SKM-1 treated with dmso at 0.1 percent for 144 hours (cell line): ENCODE results near the gene BCAS3.
"Not testable (repeated sequence)": the region's sequence is repeated elsewhere in the genome, so short reads cannot be mapped to it uniquely, and the experiment has no call there.

Source experiments
- DNase-seq: peaks from one replicate; lab custom pipeline; 2025; ENCODE audit not compliant: unreplicated experiment; lab: John Stamatoyannopoulos, UW

The BCAS3 gene

DNA sequence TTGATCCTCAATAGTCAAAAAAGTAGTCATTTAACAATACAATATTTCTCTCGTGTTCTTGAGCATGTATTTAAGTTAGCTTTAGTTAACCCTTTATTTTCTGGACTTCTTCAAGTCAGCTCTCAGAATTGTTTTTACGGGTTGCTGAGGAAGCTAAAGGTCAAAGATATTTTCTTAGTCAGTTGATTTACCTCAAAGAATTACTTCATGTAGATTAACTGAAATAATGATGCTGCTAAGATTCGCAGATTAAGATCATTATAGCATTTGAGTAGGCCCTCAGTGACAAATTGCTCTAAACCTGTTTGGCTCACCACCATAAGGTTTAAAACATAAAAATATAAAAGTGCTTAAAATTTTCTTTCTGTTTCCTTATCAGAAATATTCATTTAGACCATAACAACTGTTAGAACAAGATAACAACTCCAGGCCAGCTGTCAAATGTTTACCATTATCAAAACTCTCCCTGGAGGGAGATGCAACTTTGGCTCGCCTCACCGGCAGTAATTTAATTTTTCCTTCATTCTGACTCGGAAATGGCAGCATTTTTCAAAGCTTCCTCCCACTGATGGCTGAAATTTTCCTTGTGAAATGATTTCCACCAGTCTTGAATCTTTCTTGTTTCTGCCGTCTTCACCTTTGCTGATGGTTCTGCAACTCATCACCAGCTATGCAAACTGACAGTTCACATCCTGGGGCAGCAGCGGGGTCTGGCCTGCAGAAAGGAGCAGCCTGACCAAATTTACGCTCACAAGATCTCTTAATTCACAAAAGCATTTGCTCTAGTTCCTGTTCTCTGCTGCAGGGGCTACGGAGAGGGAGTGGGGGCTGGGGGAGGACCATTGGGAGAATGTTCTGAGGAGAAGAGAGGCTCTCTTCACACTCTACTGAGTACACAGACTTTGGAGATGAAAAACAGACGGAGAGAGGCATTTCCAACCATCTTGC is 467.2 kb downstream of the BCAS3 start:
- DNase-seq = no peak

DNA sequence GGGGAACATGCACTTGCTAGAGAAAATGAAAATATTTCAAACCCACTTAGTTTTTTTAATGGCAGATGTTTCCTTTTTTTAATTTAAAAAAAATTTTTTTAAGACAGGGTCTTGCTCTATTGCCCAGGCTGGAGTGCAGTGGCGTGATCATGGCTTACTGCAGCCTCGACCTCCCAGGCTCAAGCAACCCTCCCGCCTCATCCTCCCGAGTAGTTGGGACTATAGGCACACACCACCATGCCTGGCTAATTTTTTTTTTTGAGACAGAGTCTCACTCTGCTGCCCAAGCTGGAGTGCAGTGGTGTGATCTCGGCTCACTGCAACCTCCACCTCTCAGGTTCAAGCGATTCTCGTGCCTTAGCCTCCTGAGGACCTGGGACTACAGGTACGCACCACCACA is 469.2 kb downstream of the BCAS3 start:
- not testable (repeated sequence) for DNase-seq

DNA sequence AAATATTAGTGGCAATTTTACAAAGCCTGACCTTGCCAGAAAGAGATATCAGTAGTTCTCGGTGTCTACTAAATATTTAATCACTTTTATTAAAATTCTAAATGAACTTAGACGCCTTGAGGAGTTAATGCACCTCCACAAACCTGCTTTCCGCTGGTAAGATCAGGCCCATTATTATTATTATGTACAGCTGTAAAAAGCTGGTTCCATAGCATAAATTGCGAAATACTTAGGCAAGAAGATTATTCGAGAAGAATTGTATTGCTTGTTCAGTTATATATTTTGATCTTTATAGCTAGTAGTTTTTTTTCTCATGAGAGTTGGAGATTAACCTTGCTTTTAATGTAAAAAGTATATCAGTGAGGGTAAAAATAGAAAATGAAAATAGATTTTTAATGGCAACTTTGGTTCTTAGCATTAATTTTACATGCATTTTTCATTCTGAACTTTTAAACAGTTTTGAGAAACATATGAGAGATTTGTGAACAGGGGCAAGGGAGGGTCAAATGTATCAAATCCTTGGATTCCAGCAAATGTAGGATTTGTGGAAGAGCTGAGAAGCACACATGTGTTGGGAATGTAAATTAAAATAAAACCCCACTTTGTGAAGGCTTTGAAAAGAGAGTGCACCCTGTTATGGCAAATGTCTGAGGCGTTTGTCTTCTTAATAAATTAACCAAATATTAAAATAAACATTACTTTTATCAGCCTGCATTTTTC is 471.6 kb downstream of the BCAS3 start:
- no peak for DNase-seq

DNA sequence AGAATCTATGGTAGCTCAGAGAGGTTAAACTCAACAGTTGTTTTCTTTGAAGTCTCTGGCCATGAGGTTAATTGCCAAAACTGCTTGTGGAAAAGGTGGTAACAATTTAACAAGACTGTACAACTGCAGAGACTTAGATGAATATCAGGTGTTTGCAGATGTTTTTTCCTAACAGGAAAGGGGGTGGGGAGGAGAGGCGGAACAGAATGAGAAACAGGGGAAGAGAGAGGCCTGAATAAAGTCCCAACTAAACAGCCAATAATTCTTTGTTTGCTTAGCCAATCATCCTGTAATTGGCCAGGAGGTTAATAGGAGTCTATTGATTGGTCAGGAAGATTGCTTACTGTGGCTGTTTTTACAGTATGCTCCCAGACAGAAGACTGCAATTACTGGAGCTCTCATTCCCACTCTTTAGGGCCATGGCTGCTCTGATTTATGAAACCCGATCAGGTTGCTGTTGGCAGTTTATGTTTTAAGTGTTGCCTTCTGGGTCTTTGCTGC is 472.3 kb downstream of the BCAS3 start:
- DNase-seq = no peak

DNA sequence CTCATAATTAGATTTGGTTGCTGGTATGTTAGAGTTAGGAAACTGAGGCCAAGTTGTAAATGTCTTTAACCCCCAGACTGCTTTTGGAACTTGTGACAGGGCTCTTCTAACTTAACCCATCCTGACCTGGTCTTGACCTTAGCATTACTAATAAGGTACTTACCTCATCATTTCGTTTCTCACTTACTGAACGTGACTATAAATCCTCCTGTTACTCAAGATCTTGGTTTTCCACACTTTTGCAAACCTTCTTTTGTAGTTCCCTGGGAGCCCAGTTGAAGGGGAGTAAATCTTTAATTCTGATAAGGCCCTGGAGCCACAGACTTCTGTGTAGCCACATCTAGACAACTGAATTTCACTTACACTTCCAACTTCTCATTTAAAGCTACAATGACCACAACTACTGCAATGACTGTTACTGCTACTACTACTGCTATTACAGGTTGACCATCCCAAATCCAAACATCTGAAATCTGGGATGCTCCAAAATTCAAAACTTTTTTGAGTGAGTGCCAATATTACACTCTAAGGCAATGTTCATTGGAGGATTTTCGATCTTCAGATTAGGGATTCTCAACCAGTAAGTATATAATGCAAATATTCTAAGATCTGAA is 473.1 kb downstream of the BCAS3 start:
- DNase-seq = peak; percentile 39

DNA sequence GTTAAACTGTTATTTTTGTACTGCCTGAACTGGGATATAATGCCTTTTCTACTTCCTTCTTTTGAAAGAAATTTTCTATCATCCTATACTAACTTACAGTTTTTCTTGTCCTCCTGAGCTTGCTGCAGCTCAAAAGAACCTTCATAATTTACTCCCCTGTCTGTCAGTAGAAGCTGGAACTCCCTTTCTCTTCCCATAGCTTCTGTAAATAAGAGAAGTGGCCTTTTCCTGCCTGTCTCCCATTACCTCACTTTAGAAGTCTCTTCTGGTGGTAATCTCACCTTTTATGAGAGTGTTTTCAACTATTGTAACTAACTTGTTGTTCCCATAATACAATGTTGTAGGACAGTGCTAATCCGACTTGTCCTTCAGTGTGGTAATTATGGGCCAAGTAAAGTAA is 475.2 kb downstream of the BCAS3 start:
- DNase-seq = no peak

DNA sequence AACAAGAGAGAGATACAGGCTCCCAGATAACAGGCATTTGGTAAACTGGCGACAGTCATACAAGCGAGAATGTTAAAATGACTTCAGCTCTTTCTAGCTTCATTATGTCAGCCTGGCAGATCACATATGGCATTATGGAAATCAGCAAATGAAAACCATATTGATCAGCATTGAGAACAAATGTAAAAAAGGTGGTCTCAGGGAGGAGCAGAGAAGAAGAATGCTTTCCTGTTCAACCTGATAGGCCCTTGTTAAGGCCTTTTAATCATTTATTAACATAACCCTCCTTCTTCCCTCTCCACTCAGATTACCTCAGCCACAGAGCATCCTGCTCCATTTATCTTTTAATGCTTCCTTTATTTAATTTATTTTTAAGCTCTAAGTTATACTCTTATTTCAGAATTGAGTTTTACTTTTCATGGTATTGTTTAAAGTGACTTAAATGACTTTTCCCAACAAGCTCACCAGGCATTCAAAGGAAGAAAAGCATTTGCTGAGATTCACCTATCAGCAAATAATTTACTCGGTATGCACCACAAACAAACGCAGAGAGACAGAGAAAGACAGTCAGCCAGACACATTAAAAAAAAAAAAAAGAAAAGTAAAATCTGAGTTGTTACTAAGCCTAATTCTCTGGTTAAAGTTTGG is 478.1 kb downstream of the BCAS3 start:
- DNase-seq = no peak

DNA sequence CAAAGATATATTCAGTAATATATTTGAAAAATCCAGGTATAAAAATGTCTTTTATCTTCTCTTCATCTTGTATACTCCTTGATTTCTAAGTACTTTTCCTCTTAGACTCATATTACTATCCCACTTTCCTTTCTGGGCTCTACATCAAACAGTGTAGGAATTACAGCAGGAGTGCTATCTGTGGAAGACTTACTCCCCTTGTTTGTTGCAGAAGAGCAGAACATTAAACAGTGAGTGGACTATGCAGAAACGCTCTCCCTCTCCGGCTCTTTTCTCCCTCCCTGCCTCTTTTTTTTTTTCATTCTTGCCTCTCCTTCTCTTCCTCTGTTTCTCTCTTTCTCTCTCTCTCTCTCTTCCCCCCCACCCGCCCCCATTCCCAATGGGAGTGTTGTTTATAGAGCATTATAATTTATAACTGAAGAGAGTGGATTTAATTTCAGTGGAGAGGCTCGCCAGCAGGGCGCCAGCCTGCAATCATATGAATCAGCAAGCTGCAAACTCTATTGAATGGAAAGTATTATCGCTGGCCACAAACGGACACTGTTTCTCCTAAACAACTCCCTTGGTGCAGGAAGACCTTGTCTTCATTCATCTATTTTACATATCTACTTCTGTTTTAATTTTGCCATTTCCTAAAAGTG is 479.7 kb downstream of the BCAS3 start:
- no peak for DNase-seq

DNA sequence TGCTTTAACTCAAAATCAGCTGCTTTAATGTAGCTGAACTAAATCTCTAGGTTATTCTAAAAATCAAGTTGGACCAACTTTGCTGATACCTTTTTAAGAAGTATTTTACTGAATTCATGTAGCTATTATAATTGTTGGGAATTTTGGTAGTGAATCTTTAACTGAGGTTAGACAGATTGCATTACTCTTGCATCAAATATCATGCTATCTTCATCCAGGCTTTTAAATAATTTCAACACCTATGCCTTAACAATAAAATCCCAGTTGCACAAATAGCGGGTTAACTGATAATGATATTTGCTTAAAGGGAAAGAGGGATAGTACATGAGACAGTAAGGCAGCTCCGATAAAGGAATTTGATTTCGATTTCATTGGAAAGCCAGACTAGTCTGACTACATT is 480.7 kb downstream of the BCAS3 start:
- no peak for DNase-seq

DNA sequence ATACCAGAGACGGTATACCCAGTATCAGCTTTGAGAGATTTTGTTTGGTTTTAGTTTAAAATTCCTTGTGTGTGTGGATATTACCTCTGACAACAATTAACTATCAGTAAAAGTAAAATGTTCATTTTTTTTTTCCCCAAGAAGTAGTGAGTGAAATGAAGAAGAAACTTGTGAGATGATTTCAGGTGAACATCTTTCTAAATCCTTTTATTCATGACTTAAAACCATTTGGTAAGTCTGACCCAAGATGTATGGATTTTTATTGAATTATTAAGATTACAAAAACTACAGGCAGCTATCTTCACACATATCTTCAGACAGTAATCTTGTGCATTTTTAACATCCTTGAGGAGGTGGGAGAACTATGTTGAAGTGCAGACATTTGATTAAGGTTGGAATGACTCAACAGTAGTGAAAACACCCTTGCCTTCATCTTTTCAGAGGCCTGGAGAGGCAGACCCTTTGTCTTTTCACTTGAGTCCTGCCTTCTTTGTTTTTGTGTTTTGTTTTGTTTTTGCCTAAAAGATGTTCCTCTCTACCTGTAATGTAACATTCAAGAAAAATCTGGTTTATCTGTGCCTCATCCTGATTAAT is 481.7 kb downstream of the BCAS3 start:
- DNase-seq = no peak

DNA sequence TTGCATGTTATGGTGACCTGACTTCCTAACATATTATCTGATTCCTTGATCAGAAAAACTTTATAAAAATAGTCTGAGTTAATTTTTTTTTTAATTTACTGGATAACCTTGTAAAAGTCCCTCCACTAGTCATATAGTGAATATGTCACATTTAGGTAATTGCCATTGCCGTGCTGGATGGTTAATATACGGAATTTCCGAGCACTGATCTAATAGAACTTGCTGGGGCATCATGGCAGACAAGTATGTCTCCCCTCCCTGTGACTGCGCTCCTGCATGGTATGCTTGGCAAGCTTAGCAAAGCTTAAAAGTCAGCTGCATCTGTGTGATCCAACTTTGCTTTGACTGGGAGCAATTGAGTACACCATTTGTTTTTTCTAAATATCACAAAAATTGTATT is 482.6 kb downstream of the BCAS3 start:
- DNase-seq = no peak

DNA sequence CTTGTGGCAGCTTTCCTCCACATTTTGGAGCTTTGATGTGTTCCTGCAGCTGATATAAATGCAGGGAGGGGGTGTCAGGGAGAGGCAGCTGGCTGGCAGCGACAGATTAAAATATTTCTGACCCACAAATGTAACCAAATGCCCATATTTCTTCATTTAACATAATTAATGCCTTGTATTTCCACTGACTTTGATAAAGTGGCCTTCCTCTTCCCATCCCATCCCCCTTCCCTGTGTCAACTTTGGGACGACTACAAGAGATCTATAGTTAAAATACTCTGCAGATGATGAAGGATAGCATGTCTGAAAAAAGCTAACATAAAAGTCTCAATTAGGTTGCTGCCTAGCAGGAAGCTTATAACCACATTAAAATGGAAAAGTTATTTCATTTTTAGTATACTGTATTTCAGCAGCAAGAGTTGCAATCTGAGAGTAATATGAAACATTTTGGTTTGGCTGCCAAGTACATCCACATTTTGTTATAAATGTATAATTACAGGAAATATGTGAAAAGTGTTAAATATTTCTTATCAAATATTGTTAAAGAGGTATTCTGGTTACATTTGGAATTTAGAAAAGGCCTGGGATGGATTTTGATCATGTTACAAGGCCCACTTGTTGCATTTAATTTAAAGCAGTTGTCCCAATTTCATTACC is 483.3 kb downstream of the BCAS3 start:
- DNase-seq = no peak

DNA sequence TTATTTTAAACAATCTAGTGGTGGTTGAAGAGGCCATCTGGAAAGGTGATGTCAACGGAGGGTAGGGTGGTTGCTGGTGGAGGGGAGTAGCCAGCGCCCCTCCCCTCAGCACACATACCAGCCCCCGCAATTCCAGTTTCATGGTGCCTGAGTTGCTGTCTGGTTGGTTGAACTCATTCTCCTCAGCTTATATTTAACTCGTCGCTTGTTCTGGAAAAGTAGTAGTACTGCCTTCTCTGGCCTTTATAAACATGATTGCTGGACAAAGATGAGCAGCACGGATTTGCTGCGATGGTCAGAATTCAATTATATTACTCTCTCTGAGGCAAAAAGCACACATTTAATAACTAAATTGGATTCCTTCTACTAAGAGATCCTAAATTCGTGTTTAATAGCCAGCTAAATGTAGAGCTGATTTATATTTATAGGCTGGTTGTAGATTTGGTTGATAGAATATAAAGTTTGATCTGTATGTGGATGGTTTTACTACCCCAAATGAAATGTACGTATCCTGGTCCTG is 484.0 kb downstream of the BCAS3 start:
- DNase-seq = no peak

DNA sequence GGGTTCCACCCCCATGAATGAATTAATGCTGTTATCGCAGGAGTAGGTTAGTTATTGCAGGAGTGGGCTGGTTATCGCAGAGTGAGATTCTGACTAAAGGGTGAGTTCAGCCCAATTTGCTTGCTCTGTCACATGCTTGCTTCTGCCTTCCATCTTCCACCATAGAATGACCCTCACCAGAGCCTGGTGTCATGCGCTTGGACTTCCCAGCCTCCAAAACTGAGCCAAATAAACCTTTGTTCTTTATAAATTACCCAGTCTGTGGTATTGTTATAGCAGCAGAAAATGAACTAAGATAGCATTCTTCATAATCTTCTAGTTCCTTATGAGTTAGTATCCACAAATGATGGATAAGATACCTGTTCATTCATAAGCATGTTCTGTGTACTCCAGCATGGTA is 486.9 kb downstream of the BCAS3 start:
- DNase-seq = no peak

DNA sequence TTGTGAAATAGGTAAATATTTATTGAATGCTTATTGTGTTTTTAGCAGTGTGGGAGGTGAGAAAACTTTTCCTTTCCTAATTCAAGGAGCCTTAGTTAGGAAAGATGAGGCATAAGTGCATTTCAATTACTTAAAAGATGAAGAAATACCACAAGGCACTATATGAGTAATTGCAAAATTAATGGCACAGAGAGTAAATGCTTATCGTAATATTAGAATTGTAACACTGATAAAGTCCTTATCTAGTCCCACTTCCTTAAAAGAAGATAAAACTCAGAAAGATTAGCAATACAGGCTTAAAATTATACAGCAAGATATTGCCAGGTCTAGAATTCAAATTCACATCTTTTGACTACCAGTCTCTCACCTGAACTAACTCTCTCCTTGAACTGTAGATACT is 489.4 kb downstream of the BCAS3 start:
- DNase-seq = no peak

DNA sequence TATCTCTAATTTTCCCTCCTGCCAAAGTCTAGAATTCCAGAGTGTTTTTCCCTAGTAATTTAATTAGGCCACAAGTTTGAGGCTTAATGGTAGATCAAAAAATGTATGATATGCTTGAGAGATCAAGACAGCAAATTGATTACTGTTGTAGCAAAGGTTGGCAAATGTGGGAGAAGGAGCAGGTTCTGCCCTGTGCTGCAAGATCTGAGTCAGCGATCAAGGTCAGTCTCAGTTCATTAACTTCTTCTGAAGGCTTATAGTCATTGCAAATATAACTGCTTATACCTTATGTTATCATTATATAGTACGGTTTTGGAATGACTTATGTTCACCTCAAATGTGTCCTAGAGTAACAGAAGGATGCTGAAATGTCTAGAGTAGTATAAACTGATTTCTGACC is 490.9 kb downstream of the BCAS3 start:
- DNase-seq = no peak

DNA sequence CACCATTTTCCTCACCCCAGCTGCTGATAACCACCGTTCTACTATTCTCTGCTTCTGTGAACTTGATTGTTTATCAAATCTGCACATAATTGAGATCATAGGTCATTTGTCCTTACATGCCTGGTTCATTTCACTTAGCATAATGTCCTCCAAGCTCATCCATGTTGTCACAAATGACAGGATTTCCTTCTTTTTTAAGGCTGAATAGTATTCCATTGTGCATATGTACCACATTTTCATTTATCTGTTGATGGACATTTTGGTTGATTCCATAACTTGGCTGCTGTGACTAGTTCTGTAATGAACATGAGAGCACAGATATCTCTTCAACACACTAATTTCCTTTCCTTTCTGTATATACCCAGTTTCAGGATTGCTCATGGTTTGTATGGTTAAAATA is 496.7 kb downstream of the BCAS3 start:
- DNase-seq = no peak

DNA sequence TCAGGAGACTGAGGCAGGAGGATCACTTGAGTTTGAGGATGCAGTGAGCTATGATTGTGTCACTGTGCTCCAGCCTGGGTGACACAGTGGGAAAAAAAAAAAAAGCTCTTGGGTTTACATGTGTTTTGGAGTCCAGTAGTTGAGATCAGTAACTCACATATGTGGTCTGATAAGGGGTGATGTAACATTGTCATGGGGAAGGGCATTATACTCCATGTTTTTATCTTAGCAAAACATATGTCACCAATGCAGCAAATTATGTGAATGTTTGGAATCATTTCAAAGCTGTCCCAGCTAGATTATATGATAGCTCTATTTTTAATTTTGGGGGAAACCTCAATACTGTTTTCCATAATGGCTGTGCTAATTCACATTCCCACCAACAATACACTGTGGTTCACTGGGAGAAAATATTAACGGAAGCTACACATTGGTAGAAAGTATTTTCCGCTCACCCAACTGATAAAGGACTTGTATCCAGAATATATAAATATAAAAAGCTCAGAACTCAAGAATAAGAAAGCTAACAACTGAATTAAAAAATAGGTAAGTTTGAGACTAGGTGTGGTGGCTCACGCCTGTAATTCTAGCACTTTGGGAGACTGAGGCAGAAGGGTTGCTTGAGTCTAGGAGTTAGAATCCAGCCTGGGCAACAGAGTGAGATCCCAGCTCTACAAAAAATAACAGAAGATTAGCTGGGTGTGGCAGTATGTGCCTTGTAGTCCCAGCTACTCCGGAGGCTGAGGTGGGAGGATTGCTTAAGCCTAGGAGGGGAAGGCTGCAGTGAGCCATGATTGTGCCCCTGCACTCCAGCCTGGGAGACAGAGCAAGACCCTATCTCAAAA is 497.9 kb downstream of the BCAS3 start:
- DNase-seq = no peak

DNA sequence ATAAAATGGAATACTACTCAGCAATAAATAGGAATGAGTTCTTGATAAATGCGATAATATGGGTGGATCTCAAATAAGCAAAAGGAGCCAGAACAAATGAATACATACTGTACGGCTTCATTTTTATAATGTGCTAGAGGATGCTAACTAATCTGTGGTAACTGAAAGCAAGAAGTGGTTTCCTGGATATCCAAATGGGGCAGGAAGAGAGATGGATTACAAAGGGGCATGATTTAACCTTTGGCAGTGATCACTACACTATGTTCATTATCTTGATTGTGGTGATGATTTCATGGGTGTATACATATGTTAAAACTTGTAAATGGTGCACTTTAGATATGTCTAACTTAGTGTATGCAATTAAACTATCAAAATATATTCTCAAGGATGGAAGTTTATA is 499.7 kb downstream of the BCAS3 start:
- no peak for DNase-seq
